ENCODE measurements around the gene EHBP1.

DNA sequence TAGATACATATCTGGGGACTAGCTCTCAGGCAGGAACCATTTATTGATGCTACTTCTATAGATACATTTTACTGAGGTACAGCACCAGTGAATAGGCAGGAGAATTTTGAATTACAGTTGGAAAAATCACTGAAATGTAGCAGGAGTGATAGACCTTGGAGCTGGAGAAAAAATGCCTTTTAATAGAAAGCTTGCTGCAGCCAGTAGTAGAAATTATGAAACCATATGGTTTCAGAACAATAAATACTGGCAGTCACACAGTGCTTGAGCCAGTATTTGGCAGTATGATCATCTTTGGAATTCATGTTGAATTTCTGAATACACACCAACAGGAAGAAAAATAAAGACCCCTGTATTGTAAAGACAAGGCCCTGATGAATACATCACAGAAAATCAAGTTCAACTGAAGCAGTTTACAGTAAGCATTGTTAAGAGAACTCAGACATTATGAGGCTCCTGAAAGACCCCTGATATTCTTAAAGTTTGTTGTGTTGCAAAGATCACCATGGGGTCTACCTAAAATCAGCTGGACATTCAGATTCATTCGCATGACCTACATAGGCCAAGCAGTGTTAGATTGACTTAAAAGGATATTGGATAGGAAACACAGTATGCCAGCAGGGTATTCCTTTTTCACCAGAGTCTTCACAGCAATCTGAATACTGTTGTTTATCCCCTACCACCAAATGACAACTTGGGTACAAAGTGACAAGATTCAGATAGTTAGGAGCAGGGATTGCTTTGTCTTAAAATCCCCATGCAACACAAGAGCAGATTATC lies 139.0 kb downstream of the EHBP1 start:
- TF ChIP-seq SUZ12 (IDR thresholded peaks at IDR 0.05; ENCODE audit: extremely low read depth, insufficient read depth, insufficient read length), result no peak
- TF ChIP-seq ZNF274 (IDR thresholded peaks at IDR 0.05; ENCODE audit: low read depth, low read length), result no peak
- TF ChIP-seq YY1 (IDR thresholded peaks at IDR 0.05; ENCODE audit: insufficient read depth, insufficient read length), result no peak
